Osteoblast (primary cell): ENCODE data around the gene MRM3. TPM values are rescaled to one million over a fixed set of nuclear protein-coding genes. Genes with fewer than 3 reads are reported as not detected.

Experiments
- DNase-seq: peaks from one replicate; pipeline ENCODE4 v3.0.0; 2011; ENCODE audit warnings: low spot score, mixed read lengths; ENCODE audit not compliant: insufficient read length; ENCODE audit errors: missing footprints
- H2AFZ ChIP-seq: 2 replicates; pipeline ENCODE4 v1.6.0; 2011; ENCODE audit warnings: mild to moderate bottlenecking, low read length
- H3K27ac ChIP-seq: 2 replicates; pipeline ENCODE4 v1.5.1; 2011; ENCODE audit warnings: mild to moderate bottlenecking, low read depth, low read length, moderate library complexity
- H3K27me3 ChIP-seq: 2 replicates; pipeline ENCODE4 v1.6.0; 2012; ENCODE audit warnings: mild to moderate bottlenecking, control low read depth, inconsistent platforms, low read length, moderate library complexity; ENCODE audit not compliant: insufficient read depth
- H3K36me3 ChIP-seq: 2 replicates; pipeline ENCODE4 v1.5.1; 2011; ENCODE audit warnings: mild to moderate bottlenecking, low read length, control low read depth, moderate library complexity; ENCODE audit not compliant: insufficient read depth
- H3K4me1 ChIP-seq: 2 replicates; pipeline ENCODE4 v1.5.1; 2011; ENCODE audit warnings: mild to moderate bottlenecking, low read length, control low read depth, moderate library complexity; ENCODE audit not compliant: insufficient read depth
- H3K4me2 ChIP-seq: 2 replicates; pipeline ENCODE4 v1.6.0; 2011; ENCODE audit warnings: mild to moderate bottlenecking, low read length; ENCODE audit not compliant: insufficient read depth
- H3K4me3 ChIP-seq: fragments of 200-600 bp; sonication (generic); 3 replicates; pipeline ENCODE4 v1.5.1; 2012; ENCODE audit warnings: mild to moderate bottlenecking, low read length, inconsistent platforms; ENCODE audit not compliant: insufficient read depth
- H3K79me2 ChIP-seq: 2 replicates; pipeline ENCODE4 v1.6.0; 2012; ENCODE audit warnings: mild to moderate bottlenecking, low read length, control low read depth, inconsistent platforms; ENCODE audit not compliant: insufficient read depth
- H3K9me3 ChIP-seq: 2 replicates; pipeline ENCODE4 v1.5.1; 2011; ENCODE audit warnings: low read depth, low read length, control low read depth
- H4K20me1 ChIP-seq: 2 replicates; pipeline ENCODE4 v1.6.0; 2012; ENCODE audit warnings: mild to moderate bottlenecking, low read length, control low read depth; ENCODE audit not compliant: insufficient read depth
- total RNA-seq: library from RNA; depleted of rRNA; stranded (reverse); fragments of >200 nt; gene quantifications from 2 replicates; pipeline ENCODE4 v1.2.3, GENCODE V29; 2012
- TF ChIP-seq, protein P1 (sequence below): IDR thresholded peaks from 2 replicates; pipeline ENCODE4 v1.5.1; 2011; ENCODE audit warnings: mild to moderate bottlenecking, low read depth, low read length, moderate library complexity; ENCODE audit errors: extremely low read depth

Gene MRM3
- total RNA-seq, 1 donor = 19.5 TPM

DNA sequence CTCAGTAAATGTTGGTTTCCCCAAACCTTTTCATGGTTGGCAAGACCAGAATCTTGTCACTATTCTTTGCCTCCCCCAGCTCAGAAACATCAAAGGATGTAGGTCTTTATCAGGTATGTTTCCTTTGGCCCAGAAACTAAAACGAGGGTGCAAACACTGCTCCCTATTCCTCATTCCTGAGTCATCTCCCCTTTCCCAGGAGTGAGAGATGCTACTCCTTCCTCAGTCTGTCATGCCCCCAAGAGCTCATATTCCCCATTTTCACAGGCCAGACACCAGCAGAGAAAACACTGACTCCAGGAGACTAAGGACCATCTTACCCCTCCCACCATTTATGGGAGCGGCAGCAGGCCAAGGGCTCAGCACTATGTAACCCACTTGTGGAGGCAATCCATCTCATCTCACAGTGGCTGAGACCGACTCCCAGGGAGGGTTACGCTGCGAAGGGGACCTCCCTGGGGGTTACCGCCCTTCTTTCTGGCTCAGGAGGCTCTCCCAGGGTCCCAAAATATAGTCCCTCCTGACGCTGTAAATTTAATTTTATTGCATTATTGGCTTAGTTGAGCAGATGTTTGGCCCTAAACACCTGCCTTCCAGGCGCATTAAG is 31.6 kb upstream of the MRM3 start:
- H3K27ac ChIP-seq = peak overlapping the region; percentile 30
- TF ChIP-seq, protein P1, sequence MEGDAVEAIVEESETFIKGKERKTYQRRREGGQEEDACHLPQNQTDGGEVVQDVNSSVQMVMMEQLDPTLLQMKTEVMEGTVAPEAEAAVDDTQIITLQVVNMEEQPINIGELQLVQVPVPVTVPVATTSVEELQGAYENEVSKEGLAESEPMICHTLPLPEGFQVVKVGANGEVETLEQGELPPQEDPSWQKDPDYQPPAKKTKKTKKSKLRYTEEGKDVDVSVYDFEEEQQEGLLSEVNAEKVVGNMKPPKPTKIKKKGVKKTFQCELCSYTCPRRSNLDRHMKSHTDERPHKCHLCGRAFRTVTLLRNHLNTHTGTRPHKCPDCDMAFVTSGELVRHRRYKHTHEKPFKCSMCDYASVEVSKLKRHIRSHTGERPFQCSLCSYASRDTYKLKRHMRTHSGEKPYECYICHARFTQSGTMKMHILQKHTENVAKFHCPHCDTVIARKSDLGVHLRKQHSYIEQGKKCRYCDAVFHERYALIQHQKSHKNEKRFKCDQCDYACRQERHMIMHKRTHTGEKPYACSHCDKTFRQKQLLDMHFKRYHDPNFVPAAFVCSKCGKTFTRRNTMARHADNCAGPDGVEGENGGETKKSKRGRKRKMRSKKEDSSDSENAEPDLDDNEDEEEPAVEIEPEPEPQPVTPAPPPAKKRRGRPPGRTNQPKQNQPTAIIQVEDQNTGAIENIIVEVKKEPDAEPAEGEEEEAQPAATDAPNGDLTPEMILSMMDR = no peak
- no peaks in the 10 kb centered on the region for H3K9me3 ChIP-seq
- H3K4me3 ChIP-seq = peak overlapping the region; percentile 83
- H2AFZ ChIP-seq = no peak overlapping the region
- H3K4me2 ChIP-seq = peak overlapping the region; percentile 91
- no peaks in the 10 kb centered on the region for H3K27me3 ChIP-seq
- DNase-seq = no peak
- peaks cover 17% of the 10 kb centered on the region for H4K20me1 ChIP-seq
- peaks cover 22% of the 10 kb centered on the region for H3K36me3 ChIP-seq
- H3K4me1 ChIP-seq = peaks cover 12% of the 10 kb centered on the region
- peaks cover 58% of the 10 kb centered on the region for H3K79me2 ChIP-seq

DNA sequence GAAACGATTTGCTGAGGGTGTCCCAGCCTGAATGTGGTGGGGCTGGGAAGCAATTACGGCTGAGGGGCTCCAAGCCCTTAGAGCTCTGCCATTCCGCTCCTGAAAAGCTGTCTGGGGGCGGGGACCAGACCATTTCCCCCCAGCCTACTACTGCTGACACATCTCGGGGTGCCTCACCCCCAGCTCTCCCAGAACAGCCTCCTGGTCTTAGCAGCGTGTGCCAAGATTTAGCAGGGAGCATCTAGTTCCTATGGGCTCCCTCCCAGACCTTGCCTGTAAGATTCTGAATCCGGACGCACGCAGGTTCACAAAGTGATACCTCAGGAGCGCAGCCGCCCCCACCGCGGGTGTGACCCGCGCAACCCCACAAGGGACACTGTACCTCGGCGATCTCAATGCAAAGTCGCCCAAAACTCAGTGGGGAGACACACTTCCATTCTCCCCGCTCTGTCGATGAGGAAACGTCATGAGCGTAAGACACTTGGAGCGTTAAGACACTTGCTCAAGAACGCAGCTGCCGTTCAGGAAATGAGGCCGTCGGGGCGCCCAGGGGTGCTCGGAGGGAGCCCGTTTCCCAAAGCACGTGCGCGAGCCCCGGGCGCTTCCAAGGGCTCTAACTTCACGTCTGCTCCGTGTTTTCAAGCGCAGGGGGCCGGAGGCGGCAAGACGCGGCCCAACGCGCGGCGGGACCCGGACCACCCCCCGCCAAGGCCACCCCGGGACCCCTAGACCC is 30.7 kb upstream of the MRM3 start:
- TF ChIP-seq, protein P1 = no peak
- Histone ChIP-seq H3K27ac (peak overlapping the region; percentile 73), H2AFZ (peak overlapping the region; percentile 80), H4K20me1 (peaks cover 11% of the 10 kb centered on the region), H3K4me3 (peak overlapping the region; percentile 83), H3K36me3 (peaks cover 13% of the 10 kb centered on the region), H3K9me3 (no peaks in the 10 kb centered on the region), H3K27me3 (no peaks in the 10 kb centered on the region), H3K79me2 (peaks cover 50% of the 10 kb centered on the region), H3K4me1 (peaks cover 12% of the 10 kb centered on the region), H3K4me2 (peak overlapping the region; percentile 91)
- DNase-seq = peak; percentile 92

DNA sequence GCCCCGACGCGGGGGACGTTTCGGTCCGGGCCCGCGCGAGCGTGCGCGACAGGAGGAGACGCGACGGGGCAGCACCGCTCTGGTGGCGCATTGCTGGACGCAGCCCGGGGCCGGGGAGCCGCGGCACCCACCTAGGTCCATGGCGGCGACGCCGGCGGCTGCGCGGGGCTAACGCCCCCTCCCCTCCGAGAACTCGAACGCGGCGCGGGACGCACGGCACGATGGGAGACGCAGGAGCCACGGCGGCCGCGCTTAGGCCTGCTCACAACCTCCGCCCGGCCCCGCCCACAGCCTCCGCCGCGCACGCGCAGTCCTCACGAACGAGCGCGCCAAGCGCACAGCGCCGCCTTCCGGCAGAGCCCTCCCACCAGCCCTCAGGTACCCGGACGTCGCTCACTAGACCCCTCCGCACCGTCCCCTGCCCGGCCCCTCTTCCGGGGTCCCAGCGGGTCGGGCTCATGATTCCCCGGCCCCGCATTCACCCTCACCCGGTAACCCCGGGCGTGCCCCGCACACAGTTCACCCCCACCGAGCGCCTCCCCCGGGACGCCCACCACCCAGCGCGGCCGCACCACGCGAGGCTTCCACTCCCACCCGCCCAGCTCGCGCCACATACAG is 30.0 kb upstream of the MRM3 start, which contains the start of gene GEMIN4:
Gene GEMIN4 (minus strand): TSS at position 263 of the 618 bp plus-strand sequence. CDS start 122 bp downstream, at position 141.
- H2AFZ ChIP-seq = peak within 1 kb of the TSS; percentile 84
- peak; percentile 99 for DNase-seq
- peaks cover 44% of the 10 kb centered on the region for H3K79me2 ChIP-seq
- H3K9me3 ChIP-seq = no peaks in the 10 kb centered on the region
- no peaks in the 10 kb centered on the region for H3K27me3 ChIP-seq
- peaks cover 8% of the 10 kb centered on the region for H4K20me1 ChIP-seq
- H3K4me2 ChIP-seq = peak within 1 kb of the TSS; percentile 91
- peaks cover 7% of the 10 kb centered on the region for H3K36me3 ChIP-seq
- H3K4me3 ChIP-seq = peak within 1 kb of the TSS; percentile 83
- TF ChIP-seq, protein P1 = peak; percentile 77
- peak within 1 kb of the TSS; percentile 73 for H3K27ac ChIP-seq
- peaks cover 12% of the 10 kb centered on the region for H3K4me1 ChIP-seq
